Tibial artery (tissue), 4 donors: ENCODE results near the gene LRP1B.

ENCODE experiments used
- DNase-seq, 2 donors: peaks; one replicate each; pipeline ENCODE4 v3.0.0-alpha.2; 2019
- H3K27ac ChIP-seq, 2 donors: fragments of 200-600 bp; sonication (generic) in 1 of 2; 1 replicate in 1 of 2; 2 replicates in 1 of 2; pipeline ENCODE4 v1.5.1; 2018 to 2019; ENCODE audit warnings: mild to moderate bottlenecking in 1 of 2
- H3K27me3 ChIP-seq, 2 donors: fragments of 200-600 bp; sonication (generic) in 1 of 2; one replicate each; pipeline versions ENCODE4 v1.5.1 to v1.6.0; 2016 to 2019
- H3K36me3 ChIP-seq, 3 donors: fragments of 200-600 bp; sonication (generic) in 2 of 3; one replicate each; pipeline ENCODE4 v1.5.1; 2016 to 2019; ENCODE audit warnings: mild to moderate bottlenecking in 2 of 3
- H3K4me1 ChIP-seq, 4 donors: fragments of 200-600 bp; sonication (generic) in 2 of 4; 1 replicate in 3 of 4; 2 replicates in 1 of 4; pipeline ENCODE4 v1.5.1; 2016 to 2019
- H3K4me3 ChIP-seq, 2 donors: fragments of 200-600 bp; sonication (generic) in 1 of 2; 1 replicate in 1 of 2; 2 replicates in 1 of 2; pipeline ENCODE4 v1.5.1; 2018 to 2019; ENCODE audit warnings: mild to moderate bottlenecking in 2 of 2
- H3K9me3 ChIP-seq, 3 donors: fragments of 200-600 bp; sonication (generic) in 1 of 3; one replicate each; pipeline ENCODE4 v1.5.1; 2016 to 2019
- CTCF ChIP-seq, 2 experiments: fragments of 200-600 bp in 1 of 2; fragments of 450-650 bp in 1 of 2; IDR thresholded peaks; one replicate each; pipeline ENCODE4 v1.5.1; 2017 to 2019; ENCODE audit warnings: antibody characterized with exemption in 2 of 2, mild to moderate bottlenecking in 1 of 2, moderate library complexity in 1 of 2
- intact Hi-C: fragments of 100-400 bp; cut with DNase I; formaldehyde crosslinking; loops from one replicate; pipeline ENCODE4 v1.15.0; 2023; ENCODE audit warnings: low total_unique reads

The LRP1B gene

DNA sequence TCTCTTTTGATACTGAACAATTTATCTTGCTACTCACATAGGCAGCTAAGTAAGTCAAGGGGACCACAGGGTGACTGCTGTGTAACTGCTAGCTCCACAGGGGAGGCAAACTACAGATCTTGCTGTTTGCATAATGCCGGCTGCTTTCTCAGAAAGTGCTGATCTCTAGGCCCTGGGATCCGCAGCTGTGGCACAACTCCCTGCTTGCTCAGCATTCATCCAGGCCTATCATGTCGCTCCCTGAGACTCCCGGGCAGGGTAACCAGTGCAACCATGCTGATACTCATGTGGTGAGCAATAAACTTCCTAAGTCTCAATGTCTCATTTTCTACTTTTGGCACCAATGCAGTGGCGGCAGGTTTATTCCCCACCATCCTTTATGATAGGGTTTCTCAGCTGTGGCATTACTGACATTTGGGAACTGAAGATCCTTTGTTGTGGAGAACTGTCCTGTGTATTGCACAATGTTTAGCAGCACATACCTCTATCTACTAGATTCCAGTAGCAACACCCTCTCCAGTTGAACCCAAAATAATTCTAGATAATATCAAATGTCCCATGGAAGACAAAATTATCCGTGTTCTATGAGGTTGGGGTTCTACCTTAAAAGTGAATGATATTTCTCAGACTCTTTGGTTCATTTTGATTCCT, 1101.3 kb downstream of the LRP1B start:
- no peak for TF ChIP-seq CTCF (IDR thresholded peaks at IDR 0.05)
- H3K4me1 ChIP-seq = no peaks in the 10 kb centered on the region
- H3K27me3 ChIP-seq = no peaks in the 10 kb centered on the region
- H3K9me3 ChIP-seq = peaks cover 0 to 6% (median 0%) of the 10 kb centered on the region in 3 donors
- no peak overlapping the region for H3K27ac ChIP-seq
- intact Hi-C loops = no loop called here
- no peak for DNase-seq
- H3K4me3 ChIP-seq = no peak overlapping the region
- no peaks in the 10 kb centered on the region for H3K36me3 ChIP-seq

GRCh38 chr2:141027221-141027620, 1103.6 kb downstream of the LRP1B start:
- Histone ChIP-seq H3K4me1 (no peaks in the 10 kb centered on the region), H3K27me3 (no peaks in the 10 kb centered on the region), H3K36me3 (no peaks in the 10 kb centered on the region), H3K9me3 (peaks cover 0 to 6% (median 0%) of the 10 kb centered on the region in 3 donors), H3K4me3 (no peak overlapping the region), H3K27ac (no peak overlapping the region)
- intact Hi-C loops = no loop called here
- DNase-seq = no peak
- TF ChIP-seq CTCF (IDR thresholded peaks at IDR 0.05) = no peak

DNA sequence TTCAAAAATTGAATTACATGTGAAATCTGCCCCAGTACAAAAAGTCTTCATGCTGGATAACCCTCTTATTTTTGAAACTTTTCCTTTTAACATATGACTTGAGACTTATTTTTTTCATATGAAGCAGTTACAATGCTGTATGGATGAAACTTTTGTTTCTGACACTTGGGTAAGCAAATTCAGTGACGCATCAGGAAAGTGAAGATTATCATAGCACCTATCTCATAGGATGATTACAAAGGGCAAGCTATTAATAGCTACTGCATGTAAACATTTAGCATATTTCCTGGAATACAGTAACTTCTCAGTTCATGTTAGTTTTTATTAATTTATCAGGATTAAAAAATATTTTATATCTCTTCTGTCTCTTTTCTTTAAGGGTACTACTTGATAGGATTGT, 1109.2 kb downstream of the LRP1B start:
- H3K27ac ChIP-seq = no peak overlapping the region
- no peaks in the 10 kb centered on the region for H3K4me1 ChIP-seq
- intact Hi-C loops = no loop called here
- no peaks in the 10 kb centered on the region for H3K27me3 ChIP-seq
- H3K36me3 ChIP-seq = no peaks in the 10 kb centered on the region
- no peaks in the 10 kb centered on the region for H3K9me3 ChIP-seq
- no peak for TF ChIP-seq CTCF (IDR thresholded peaks at IDR 0.05)
- DNase-seq = no peak
- H3K4me3 ChIP-seq = no peak overlapping the region

DNA sequence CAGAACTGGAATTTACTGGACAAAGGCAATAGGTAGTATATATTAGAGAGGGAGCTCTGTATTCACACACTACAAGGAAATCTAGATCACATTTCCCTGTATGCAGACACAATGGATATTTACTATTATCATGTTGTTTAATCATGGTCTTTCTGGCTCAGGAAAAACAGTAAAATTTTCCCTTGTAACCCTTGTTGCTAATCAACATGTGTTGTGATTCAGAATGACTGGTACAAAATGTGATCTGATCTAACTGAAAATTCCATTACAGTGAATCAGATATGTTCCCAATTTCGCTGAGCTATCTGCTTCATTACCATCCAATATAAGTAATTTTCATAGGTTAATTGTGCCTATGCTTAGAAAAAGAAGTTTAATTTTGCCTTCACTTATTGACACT, 1109.7 kb downstream of the LRP1B start:
- no peaks in the 10 kb centered on the region for H3K36me3 ChIP-seq
- no peaks in the 10 kb centered on the region for H3K27me3 ChIP-seq
- no peaks in the 10 kb centered on the region for H3K9me3 ChIP-seq
- intact Hi-C loops = no loop called here
- TF ChIP-seq CTCF (IDR thresholded peaks at IDR 0.05) = no peak
- H3K4me3 ChIP-seq = no peak overlapping the region
- no peak overlapping the region for H3K27ac ChIP-seq
- DNase-seq = no peak
- H3K4me1 ChIP-seq = no peaks in the 10 kb centered on the region

DNA sequence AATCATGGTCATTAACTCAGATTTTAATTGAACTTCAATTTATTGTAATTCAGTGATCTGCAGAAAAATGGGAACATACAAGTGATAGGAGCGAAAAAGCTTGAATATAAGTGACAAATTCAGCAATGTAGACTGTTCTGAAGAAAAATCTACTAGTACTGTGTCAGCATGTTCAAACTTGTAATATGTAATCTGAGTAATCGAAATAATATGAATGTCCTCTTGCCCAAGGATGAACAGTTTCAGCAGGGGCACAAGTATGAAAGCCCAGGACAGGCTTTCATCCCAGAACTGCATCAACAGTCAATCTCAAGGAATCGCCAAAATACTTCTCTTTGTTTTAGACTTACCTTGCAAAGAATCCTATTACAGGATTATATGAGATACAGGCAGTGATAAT, 1110.5 kb downstream of the LRP1B start:
- TF ChIP-seq CTCF (IDR thresholded peaks at IDR 0.05) = no peak
- DNase-seq = no peak
- Histone ChIP-seq H3K4me3 (no peak overlapping the region), H3K4me1 (peaks cover 0 to 2% (median 0%) of the 10 kb centered on the region in 4 donors), H3K27ac (no peak overlapping the region), H3K9me3 (no peaks in the 10 kb centered on the region), H3K36me3 (no peaks in the 10 kb centered on the region), H3K27me3 (no peaks in the 10 kb centered on the region)
- intact Hi-C loops = no loop called here
